ENCODE measurements around the gene APOC1. TPM values are rescaled to one million over a fixed set of nuclear protein-coding genes. Genes with fewer than 3 reads are reported as not detected.
"Not testable (repeated sequence)": the region's sequence is repeated elsewhere in the genome, so short reads cannot be mapped to it uniquely, and the experiment has no call there.

Gene APOC1
- 1 to 10 TPM; 1.1 to 2.0 TPM for total RNA-seq

- POLR2A ChIA-PET: not testable (repeated sequence)
- CTCF ChIA-PET: interaction anchor here (0.7 kb wide), 1 partner anchor 68 kb away, joined by 3 read pairs; no protein-coding TSS in a partner anchor
Measured at GRCh38 chr19:44914433-44915206, at the start of gene APOC1. APOC1 (plus strand) TSS chr19:44914608; CDS start chr19:44914892, 284 bp downstream.

DNA sequence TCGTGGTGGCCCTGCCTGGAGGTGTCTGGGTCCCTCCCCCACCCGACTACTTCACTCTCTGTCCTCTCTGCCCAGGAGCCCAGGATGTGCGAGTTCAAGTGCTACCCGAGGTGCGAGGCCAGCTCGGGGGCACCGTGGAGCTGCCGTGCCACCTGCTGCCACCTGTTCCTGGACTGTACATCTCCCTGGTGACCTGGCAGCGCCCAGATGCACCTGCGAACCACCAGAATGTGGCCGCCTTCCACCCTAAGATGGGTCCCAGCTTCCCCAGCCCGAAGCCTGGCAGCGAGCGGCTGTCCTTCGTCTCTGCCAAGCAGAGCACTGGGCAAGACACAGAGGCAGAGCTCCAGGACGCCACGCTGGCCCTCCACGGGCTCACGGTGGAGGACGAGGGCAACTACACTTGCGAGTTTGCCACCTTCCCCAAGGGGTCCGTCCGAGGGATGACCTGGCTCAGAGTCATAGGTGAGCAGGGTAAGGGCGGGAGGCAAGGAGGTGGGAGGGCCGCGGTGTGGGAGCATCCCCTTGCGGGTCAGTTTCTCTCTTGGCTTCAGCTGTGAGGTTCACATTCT is 49.1 kb upstream of the APOC1 start:
- POLR2A ChIA-PET: no interaction called here
- CTCF ChIA-PET: no interaction called here

DNA sequence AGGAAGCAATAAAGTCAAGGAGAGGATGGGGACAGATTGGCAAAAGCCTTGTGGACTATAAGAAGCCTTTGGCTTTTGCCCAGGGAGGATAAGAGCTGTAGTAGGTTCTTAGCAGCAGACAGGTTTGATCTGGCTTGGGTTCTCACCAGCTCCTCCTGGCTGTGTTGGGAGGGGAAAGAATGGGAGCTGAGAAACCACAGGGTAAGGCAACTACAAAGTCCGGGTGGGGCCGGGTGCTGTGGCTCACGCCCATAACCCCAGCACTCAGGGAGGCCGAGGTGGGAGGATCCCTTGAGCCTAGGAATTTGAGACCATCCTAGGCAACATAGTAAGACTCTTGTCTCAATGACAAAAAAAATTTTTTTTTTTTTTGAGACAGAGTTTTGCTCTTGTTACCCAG is 47.7 kb upstream of the APOC1 start:
- CTCF ChIA-PET: interaction anchor here (0.9 kb wide), 1 partner anchor 90 kb away, joined by 3 read pairs; no protein-coding TSS in a partner anchor
- POLR2A ChIA-PET: no interaction called here

GRCh38 chr19:44867578-44867977 is 46.8 kb upstream of the APOC1 start:
- ChIA-PET CTCF (no interaction called here), POLR2A (no interaction called here)

DNA sequence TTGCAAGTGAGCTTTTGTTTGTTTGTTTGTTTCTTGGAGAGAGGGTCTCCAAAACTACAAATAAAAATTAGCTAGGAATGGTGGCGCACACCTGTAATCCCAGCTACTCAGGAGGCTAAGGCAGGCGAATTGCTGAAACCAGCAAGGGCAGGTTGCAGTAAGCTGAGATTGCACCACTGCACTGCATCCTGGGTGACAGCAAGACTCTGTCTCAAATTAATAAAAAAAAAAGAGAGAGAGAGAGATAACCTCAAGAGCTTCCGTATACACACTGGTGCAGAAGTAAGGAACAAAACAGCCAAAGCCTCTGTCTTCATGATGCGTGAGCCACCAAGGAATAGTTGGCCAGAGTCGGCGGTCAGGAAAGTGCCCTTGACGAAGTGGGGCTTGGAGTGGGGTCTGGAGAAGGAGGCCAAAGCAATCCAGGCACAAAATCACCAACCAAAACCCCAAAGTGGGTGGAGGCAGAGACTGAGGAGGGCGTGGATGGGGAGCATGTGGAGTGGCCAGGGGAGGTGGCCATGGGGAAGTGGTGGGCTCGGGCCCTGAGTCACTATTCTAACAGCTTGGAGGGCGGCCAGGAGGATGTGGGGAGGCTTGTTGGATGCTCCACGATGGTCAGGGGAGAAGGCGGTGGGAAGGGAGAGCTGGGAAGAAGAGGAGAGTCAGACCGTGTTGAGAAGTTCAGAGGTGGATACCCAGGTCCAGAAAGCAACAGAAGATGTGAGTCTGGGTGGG is 44.5 kb upstream of the APOC1 start:
- ChIA-PET POLR2A (interaction anchor here (1.1 kb wide), 1 partner anchor 21 kb away, joined by 6 read pairs; the partner anchor contains the start of gene TOMM40), CTCF (no interaction called here)

- ChIA-PET POLR2A (no interaction called here), CTCF (no interaction called here)
Measured at GRCh38 chr19:44871809-44872208, 42.6 kb upstream of the APOC1 start.

- CTCF ChIA-PET: no interaction called here
- POLR2A ChIA-PET: no interaction called here
Measured at GRCh38 chr19:44872661-44873060, 41.7 kb upstream of the APOC1 start.

- CTCF ChIA-PET: no interaction called here
- POLR2A ChIA-PET: no interaction called here
Measured at GRCh38 chr19:44874317-44874716, 40.1 kb upstream of the APOC1 start.

DNA sequence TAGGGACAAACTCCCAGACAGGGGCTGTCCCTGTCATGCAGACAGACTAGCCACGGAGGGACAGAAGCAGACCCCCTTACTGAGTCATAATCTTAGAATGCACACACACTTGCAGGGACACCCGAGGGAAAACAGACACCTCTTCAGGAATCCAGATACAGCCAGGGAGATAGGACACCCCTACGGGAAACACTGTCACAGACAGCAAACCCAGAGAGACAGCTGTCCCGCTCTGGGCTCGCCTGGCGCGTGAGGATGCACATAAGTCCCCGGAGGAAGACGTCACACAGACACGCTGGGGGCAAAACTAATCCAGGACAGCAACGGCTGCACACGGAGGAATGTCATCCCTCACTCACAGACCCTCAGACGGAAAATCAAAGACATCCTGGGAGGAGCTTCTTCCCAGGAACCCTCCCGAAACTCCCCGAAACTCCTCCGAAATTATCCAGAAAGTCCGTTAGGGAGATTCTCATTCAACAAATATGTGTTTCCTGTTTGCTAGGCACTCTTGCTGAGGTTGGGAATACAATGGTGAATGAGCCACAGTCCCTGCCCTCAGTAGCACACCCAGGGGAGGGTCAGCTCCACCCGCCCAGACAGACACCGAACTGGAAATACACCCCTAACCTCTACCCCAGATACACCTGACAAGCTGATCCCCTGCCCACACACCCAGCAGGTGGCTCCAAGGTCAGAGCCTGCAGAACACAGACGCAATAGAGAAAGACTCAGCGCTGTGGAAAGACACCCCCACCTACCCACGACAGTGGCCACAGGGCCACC is 38.5 kb upstream of the APOC1 start:
- ChIA-PET POLR2A (no interaction called here), CTCF (interaction anchor here (0.8 kb wide), 1 partner anchor 9 kb away, joined by 3 read pairs; no protein-coding TSS in a partner anchor)

- ChIA-PET POLR2A (no interaction called here), CTCF (no interaction called here)
Measured at GRCh38 chr19:44876930-44877535, 37.4 kb upstream of the APOC1 start.

- ChIA-PET POLR2A (no interaction called here), CTCF (interaction anchor here (0.6 kb wide), 1 partner anchor 12 kb away, joined by 3 read pairs; no protein-coding TSS in a partner anchor)
Measured at GRCh38 chr19:44878120-44878865, 36.1 kb upstream of the APOC1 start.

GRCh38 chr19:44879309-44880065 is 34.9 kb upstream of the APOC1 start:
- CTCF ChIA-PET: no interaction called here
- POLR2A ChIA-PET: no interaction called here

GRCh38 chr19:44882063-44882462 is 32.3 kb upstream of the APOC1 start:
- ChIA-PET CTCF (no interaction called here), POLR2A (no interaction called here)

GRCh38 chr19:44882619-44883397 is 31.6 kb upstream of the APOC1 start:
- POLR2A ChIA-PET, CTCF ChIA-PET: not testable (repeated sequence)

DNA sequence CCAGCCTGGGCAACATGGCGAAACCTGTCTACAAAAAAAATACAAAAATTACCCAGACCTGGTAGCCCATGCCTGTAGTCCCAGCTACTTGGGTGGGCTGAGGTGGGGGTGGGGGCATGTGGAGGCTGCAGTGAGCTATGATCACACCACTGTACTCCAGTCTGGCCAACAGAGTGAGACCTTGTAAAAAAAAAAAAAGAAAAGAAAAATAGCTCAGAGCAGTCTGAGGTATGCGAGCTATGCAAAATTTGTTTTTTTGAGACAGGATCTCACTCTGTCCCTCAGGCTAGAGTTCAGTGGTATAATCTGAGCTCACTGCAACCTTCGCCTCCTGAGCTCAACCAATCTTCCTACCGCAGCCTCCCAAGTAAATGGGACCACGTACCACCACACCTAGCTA is 30.5 kb upstream of the APOC1 start:
- POLR2A ChIA-PET: no interaction called here
- CTCF ChIA-PET: interaction anchor here (1.0 kb wide), 2 partner anchors 8 to 86 kb away, joined by 3 read pairs; no protein-coding TSS in a partner anchor

GRCh38 chr19:44884566-44884965 is 29.8 kb upstream of the APOC1 start:
- CTCF ChIA-PET: interaction anchor here (1.0 kb wide), 1 partner anchor 9 kb away, joined by 3 read pairs; no protein-coding TSS in a partner anchor
- POLR2A ChIA-PET: no interaction called here

DNA sequence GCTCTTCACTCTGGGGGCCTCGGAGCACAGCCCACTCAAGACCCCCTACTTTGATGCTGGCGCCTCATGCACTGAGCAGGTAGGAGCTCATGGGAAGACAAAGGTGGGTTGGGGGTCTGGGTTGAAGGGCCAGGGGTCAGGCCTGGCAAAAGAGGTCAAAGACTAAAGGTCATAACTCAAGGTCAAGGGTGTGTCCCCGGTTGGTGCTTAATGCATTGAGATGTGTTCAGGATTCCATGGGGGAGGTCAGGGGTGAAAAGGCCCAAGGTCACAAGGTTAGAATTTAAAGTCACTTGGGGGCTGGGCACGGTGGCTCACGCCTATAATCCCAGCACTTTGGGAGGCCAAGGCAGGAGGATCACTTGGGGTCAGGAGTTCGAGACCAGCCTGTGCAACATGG is 28.3 kb upstream of the APOC1 start:
- POLR2A ChIA-PET: no interaction called here
- CTCF ChIA-PET: interaction anchor here (0.6 to 1.3 kb wide), 2 partner anchors 18 to 454 kb away, joined by 3 read pairs; no protein-coding TSS in a partner anchor

Measured in activated CD8-positive, alpha-beta memory T cell treated with anti-CD3 and anti-CD28 coated beads for 36 hours (primary cell).